MM.1S (cell line): Measurements from ENCODE around the gene FGFR2.

ENCODE experiments used
- DNase-seq: peaks from one replicate; pipeline ENCODE4 v3.0.0-alpha.2; 2015
- H2AFZ ChIP-seq: fragments of 300-600 bp; sonication (generic); 2 replicates; pipeline ENCODE4 v1.6.0; 2016; ENCODE audit warnings: antibody characterized with exemption, low read length
- H3F3A ChIP-seq: fragments of 300-600 bp; sonication (generic); 2 replicates; pipeline ENCODE4 v1.6.1; 2016; ENCODE audit warnings: mild to moderate bottlenecking, antibody characterized with exemption, low read length, moderate library complexity, mixed read lengths; ENCODE audit not compliant: insufficient read depth
- H3K27ac ChIP-seq: fragments of 300-600 bp; sonication (generic); 2 replicates; pipeline ENCODE4 v1.5.1; 2016; ENCODE audit warnings: mild to moderate bottlenecking, low read length
- H3K27me3 ChIP-seq: fragments of 300-600 bp; sonication (generic); replicated peaks from 2 replicates; pipeline ENCODE4 v1.6.0; 2016; ENCODE audit warnings: low read length; ENCODE audit not compliant: insufficient read depth
- H3K36me3 ChIP-seq: fragments of 300-600 bp; sonication (generic); replicated peaks from 2 replicates; pipeline ENCODE4 v1.6.1; 2016; ENCODE audit warnings: mild to moderate bottlenecking, low read length, mixed read lengths; ENCODE audit not compliant: insufficient read depth
- H3K4me1 ChIP-seq: fragments of 300-600 bp; sonication (generic); 2 replicates; pipeline ENCODE4 v1.6.1; 2016; ENCODE audit warnings: low read length, mixed read lengths
- H3K4me2 ChIP-seq: fragments of 300-600 bp; sonication (generic); 2 replicates; pipeline ENCODE4 v1.6.0; 2016; ENCODE audit warnings: low read depth, low read length
- H3K4me3 ChIP-seq: fragments of 300-600 bp; sonication (generic); 2 replicates; pipeline ENCODE4 v1.5.1; 2016; ENCODE audit warnings: low read length, mixed read lengths
- H3K79me2 ChIP-seq: fragments of 300-600 bp; sonication (generic); 2 replicates; pipeline ENCODE4 v1.6.1; 2016; ENCODE audit warnings: mixed run types, low read length, mixed read lengths
- H3K9ac ChIP-seq: fragments of 300-600 bp; sonication (generic); 2 replicates; pipeline ENCODE4 v1.6.1; 2016; ENCODE audit warnings: low read length, mixed read lengths
- H3K9me2 ChIP-seq: fragments of 300-600 bp; sonication (generic); replicated peaks from 2 replicates; pipeline ENCODE4 v1.6.1; 2016; ENCODE audit warnings: mild to moderate bottlenecking, low read length, mixed read lengths; ENCODE audit not compliant: insufficient read depth
- H3K9me3 ChIP-seq: fragments of 300-600 bp; sonication (generic); replicated peaks from 2 replicates; pipeline ENCODE4 v1.6.1; 2016; ENCODE audit warnings: mild to moderate bottlenecking, low read length, mixed read lengths; ENCODE audit not compliant: insufficient read depth
- H4K20me1 ChIP-seq: fragments of 300-600 bp; sonication (generic); 2 replicates; pipeline ENCODE4 v1.6.1; 2016; ENCODE audit warnings: mild to moderate bottlenecking, low read length, moderate library complexity, mixed read lengths; ENCODE audit not compliant: insufficient read depth
- EZH2 ChIP-seq: fragments of 300-600 bp; sonication (generic); optimal IDR thresholded peaks from 2 replicates; pipeline ENCODE3; 2017; ENCODE audit warnings: low read depth, mild to moderate bottlenecking, antibody characterized with exemption, low read length, mixed read lengths
- EZH2phosphoT487 ChIP-seq: fragments of 300-600 bp; sonication (generic); IDR thresholded peaks from 2 replicates; pipeline ENCODE4 v1.6.1; 2018; ENCODE audit warnings: antibody characterized with exemption, low read length
- TF ChIP-seq, protein P1 (sequence below): fragments of 300-600 bp; sonication (generic); IDR thresholded peaks from 2 replicates; pipeline ENCODE4 v1.5.1; 2016; ENCODE audit warnings: antibody characterized with exemption, low read length, mixed read lengths

Gene FGFR2

DNA sequence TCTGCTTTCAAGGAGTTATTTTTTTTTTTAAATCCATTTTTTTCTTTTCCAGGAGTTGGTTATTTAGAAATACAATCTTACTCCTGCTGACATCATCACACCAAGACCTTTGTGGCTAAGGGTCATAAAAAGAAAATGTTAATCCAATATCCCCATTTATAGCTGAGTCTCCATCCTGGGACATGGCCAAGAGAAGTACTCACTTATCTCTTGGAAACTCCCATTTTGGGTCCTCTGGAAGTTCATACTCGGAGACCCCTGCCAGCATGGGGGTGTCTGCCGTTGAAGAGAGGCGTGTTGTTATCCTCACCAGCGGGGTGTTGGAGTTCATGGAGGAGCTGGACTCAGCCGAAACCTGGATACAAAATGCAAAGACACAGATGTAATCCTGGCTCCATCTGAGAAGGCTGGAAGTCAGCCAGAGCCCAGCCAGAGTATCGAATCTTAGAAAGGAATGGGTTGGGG lies 94.6 kb downstream of the FGFR2 start:
- H2AFZ ChIP-seq = no peak overlapping the region
- H3K36me3 ChIP-seq = no peaks in the 10 kb centered on the region
- no peaks in the 10 kb centered on the region for H3K4me1 ChIP-seq
- H4K20me1 ChIP-seq = no peaks in the 10 kb centered on the region
- H3K9ac ChIP-seq = no peak overlapping the region
- no peak overlapping the region for H3K27ac ChIP-seq
- H3F3A ChIP-seq = no peaks in the 10 kb centered on the region
- H3K4me2 ChIP-seq = no peak overlapping the region
- H3K79me2 ChIP-seq = no peaks in the 10 kb centered on the region
- no peak overlapping the region for H3K4me3 ChIP-seq
- no peaks in the 10 kb centered on the region for H3K9me3 ChIP-seq
- no peaks in the 10 kb centered on the region for H3K27me3 ChIP-seq
- DNase-seq = no peak
- TF ChIP-seq EZH2 (no peak), EZH2phosphoT487 (no peak)
- TF ChIP-seq, protein P1, sequence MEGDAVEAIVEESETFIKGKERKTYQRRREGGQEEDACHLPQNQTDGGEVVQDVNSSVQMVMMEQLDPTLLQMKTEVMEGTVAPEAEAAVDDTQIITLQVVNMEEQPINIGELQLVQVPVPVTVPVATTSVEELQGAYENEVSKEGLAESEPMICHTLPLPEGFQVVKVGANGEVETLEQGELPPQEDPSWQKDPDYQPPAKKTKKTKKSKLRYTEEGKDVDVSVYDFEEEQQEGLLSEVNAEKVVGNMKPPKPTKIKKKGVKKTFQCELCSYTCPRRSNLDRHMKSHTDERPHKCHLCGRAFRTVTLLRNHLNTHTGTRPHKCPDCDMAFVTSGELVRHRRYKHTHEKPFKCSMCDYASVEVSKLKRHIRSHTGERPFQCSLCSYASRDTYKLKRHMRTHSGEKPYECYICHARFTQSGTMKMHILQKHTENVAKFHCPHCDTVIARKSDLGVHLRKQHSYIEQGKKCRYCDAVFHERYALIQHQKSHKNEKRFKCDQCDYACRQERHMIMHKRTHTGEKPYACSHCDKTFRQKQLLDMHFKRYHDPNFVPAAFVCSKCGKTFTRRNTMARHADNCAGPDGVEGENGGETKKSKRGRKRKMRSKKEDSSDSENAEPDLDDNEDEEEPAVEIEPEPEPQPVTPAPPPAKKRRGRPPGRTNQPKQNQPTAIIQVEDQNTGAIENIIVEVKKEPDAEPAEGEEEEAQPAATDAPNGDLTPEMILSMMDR = no peak
- no peaks in the 10 kb centered on the region for H3K9me2 ChIP-seq

DNA sequence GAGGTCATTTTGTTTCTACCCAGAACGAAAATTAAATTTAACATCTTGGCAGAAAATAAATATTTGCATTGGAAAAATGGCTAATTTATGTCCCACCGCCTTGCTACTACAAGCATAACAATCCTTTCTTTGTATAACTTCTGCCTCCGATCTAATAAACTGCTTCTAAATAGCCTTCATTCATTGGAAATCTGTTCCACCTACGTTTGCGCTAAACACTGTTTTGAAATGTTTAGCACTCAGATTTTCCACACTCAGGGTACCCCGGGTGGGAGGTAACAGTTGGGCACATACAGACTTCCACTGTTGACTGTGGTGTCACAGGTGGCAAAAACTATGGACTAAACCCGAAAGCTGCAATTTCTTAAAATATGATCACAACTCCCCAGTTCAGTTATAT lies 96.4 kb downstream of the FGFR2 start:
- no peak overlapping the region for H2AFZ ChIP-seq
- H3K9me3 ChIP-seq = no peaks in the 10 kb centered on the region
- DNase-seq = no peak
- H3F3A ChIP-seq = no peaks in the 10 kb centered on the region
- H4K20me1 ChIP-seq = no peaks in the 10 kb centered on the region
- no peak overlapping the region for H3K27ac ChIP-seq
- no peaks in the 10 kb centered on the region for H3K79me2 ChIP-seq
- H3K9me2 ChIP-seq = no peaks in the 10 kb centered on the region
- H3K4me3 ChIP-seq = no peak overlapping the region
- H3K27me3 ChIP-seq = no peaks in the 10 kb centered on the region
- no peak overlapping the region for H3K9ac ChIP-seq
- no peak overlapping the region for H3K4me2 ChIP-seq
- TF ChIP-seq EZH2phosphoT487 = no peak
- TF ChIP-seq EZH2 = no peak
- TF ChIP-seq, protein P1 = no peak
- H3K36me3 ChIP-seq = no peaks in the 10 kb centered on the region
- no peaks in the 10 kb centered on the region for H3K4me1 ChIP-seq

DNA sequence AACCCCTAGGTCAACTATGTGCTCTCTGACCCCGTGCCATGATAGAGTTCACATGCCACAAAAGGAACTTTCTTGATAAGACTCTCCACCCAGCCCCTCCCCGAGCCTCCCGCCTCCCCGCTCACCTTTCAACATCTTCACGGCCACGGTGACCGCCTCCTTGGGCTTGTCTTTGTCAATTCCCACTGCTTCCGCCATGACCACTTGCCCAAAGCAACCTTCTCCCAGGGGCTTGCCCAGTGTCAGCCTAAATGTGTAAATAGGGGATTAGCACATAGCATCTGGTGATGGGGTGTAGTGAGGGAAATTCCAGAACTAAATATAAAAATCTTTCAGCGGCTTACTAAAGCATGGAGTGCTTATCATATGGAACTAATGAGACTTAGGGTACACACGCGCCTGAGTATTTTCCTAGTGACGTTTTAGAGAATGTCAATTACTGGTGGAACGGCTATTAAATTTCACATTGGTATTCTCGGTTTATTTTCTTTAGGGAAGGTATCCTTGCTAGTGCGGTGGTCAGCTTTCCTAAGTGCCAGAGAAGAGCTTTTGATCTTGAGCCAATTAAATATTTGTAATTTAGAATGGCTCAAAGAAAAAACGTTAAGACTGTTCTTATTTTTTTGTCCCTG lies 97.4 kb downstream of the FGFR2 start:
- Histone ChIP-seq H4K20me1 (no peaks in the 10 kb centered on the region), H3K4me2 (no peak overlapping the region), H3K27me3 (no peaks in the 10 kb centered on the region), H3F3A (no peaks in the 10 kb centered on the region), H3K9ac (no peak overlapping the region), H3K4me1 (no peaks in the 10 kb centered on the region), H3K9me3 (no peaks in the 10 kb centered on the region), H2AFZ (no peak overlapping the region), H3K27ac (no peak overlapping the region), H3K79me2 (no peaks in the 10 kb centered on the region), H3K36me3 (no peaks in the 10 kb centered on the region), H3K9me2 (no peaks in the 10 kb centered on the region), H3K4me3 (no peak overlapping the region)
- DNase-seq = no peak
- TF ChIP-seq EZH2 = no peak
- no peak for TF ChIP-seq EZH2phosphoT487
- TF ChIP-seq, protein P1 = no peak
